ENCODE measurements around the gene TMEM234. TPM values are rescaled to one million over a fixed set of nuclear protein-coding genes. Genes with fewer than 3 reads are reported as not detected.

TMEM234 gene
- total and polyA plus RNA-seq, 2 of the 13 experiments (the other 11 are each of a cell fraction or from before 2014, with no cell fraction given), result 6.1 to 9.0 TPM

- TF ChIP-seq ZBED4 (CRISPR knock-in tag; IDR thresholded peaks at IDR 0.05; ENCODE audit: borderline replicate concordance), result peak; percentile 71; the same call in 1 of the 2 replicates
- peak; percentile 77 for TF ChIP-seq RNF2 (conservative IDR thresholded peaks at IDR 0.05; ENCODE audit: low read depth)
- no peak for TF ChIP-seq ELF1 (CRISPR knock-in tag; IDR thresholded peaks at IDR 0.05)
- no peak for TF ChIP-seq NR3C1 (CRISPR knock-in tag; IDR thresholded peaks at IDR 0.05)
- TF ChIP-seq ZNF75D (CRISPR knock-in tag; IDR thresholded peaks at IDR 0.05; ENCODE audit: borderline replicate concordance), result no peak
- no peak for TF ChIP-seq ZC3H4 (CRISPR knock-in tag; IDR thresholded peaks at IDR 0.05; ENCODE audit: borderline replicate concordance)
- peak; percentile 72 for TF ChIP-seq HNF1B (CRISPR knock-in tag; IDR thresholded peaks at IDR 0.05)
- TF ChIP-seq LCORL (IDR thresholded peaks at IDR 0.05), result no peak
- no peak for TF ChIP-seq LCORL (CRISPR knock-in tag; IDR thresholded peaks at IDR 0.05)
- TF ChIP-seq FOXP4 (CRISPR knock-in tag; IDR thresholded peaks at IDR 0.05), result 0 out of 2 replicates have a peak, but pooled peaks have one; percentile 28
- TF ChIP-seq ZSCAN22 (CRISPR knock-in tag; IDR thresholded peaks at IDR 0.05), result no peak
- no peak for TF ChIP-seq KLF12 (CRISPR knock-in tag; IDR thresholded peaks at IDR 0.05; ENCODE audit: borderline replicate concordance)
- no peak for TF ChIP-seq RERE (CRISPR knock-in tag; IDR thresholded peaks at IDR 0.05; ENCODE audit: low read depth)
- peak; percentile 14; the same call in 1 of the 2 replicates for TF ChIP-seq ZMYM3 (CRISPR knock-in tag; IDR thresholded peaks at IDR 0.05)
- TF ChIP-seq ZSCAN12 (CRISPR knock-in tag; IDR thresholded peaks at IDR 0.05), result no peak
These were observed 19.0 kb upstream of the TMEM234 start (continued) for GRCh38 chr1:32241001-32241763.
